Memory B cell (primary cell): Measurements from ENCODE around the gene OR5I1.
"Not testable (repeated sequence)": the region's sequence is repeated elsewhere in the genome, so short reads cannot be mapped to it uniquely, and the experiment has no call there.

Source experiments
- ATAC-seq: fragments of 150-1000 bp; cut with Tn5 transposase; 2 replicates; pipeline ENCODE4 v1.10.0; 2021; ENCODE audit warnings: low read depth, mild to moderate bottlenecking, moderate library complexity
- DNase-seq, 2 donors: peaks; one replicate each; pipeline ENCODE4 v3.0.0; 2022; ENCODE audit warnings: low spot score in 2 of 2
- H3K27ac Mint-ChIP-seq: one replicate; pipeline ENCODE4 v1.8.0; 2022; ENCODE audit warnings: mild to moderate bottlenecking, moderate library complexity, mixed read lengths
- H3K27me3 Mint-ChIP-seq: one replicate; pipeline ENCODE4 v1.8.0; 2022; ENCODE audit warnings: mixed read lengths
- H3K36me3 Mint-ChIP-seq: one replicate; pipeline ENCODE4 v1.8.0; 2022; ENCODE audit warnings: mild to moderate bottlenecking, mixed read lengths
- H3K4me1 Mint-ChIP-seq: one replicate; pipeline ENCODE4 v1.8.0; 2022; ENCODE audit warnings: mixed read lengths
- H3K4me3 Mint-ChIP-seq: one replicate; pipeline ENCODE4 v1.8.0; 2022; ENCODE audit warnings: mild to moderate bottlenecking, moderate library complexity, mixed read lengths
- H3K9me3 Mint-ChIP-seq: one replicate; pipeline ENCODE4 v1.8.0; 2022; ENCODE audit warnings: mixed read lengths

The OR5I1 gene

GRCh38 chr11:55936300-55936699 lies at the start of gene OR5I1:
TSS of gene OR5I1 (minus strand) at chr11:55936400. CDS start at chr11:55936400, 0 bp downstream.
- H3K36me3 Mint-ChIP-seq: no peaks in the 10 kb centered on the region
- H3K27ac Mint-ChIP-seq: no peak within 1 kb of the TSS
- no peaks in the 10 kb centered on the region for H3K4me1 Mint-ChIP-seq
- ATAC-seq (no peak), DNase-seq (no peak)
- no peaks in the 10 kb centered on the region for H3K27me3 Mint-ChIP-seq
- peaks cover 3% of the 10 kb centered on the region for H3K9me3 Mint-ChIP-seq
- no peak within 1 kb of the TSS for H3K4me3 Mint-ChIP-seq

- no peak for ATAC-seq
- Mint-ChIP-seq H3K27ac (no peak overlapping the region), H3K4me3 (no peak overlapping the region)
Measured at GRCh38 chr11:55970935-55971334, 34.7 kb upstream of the OR5I1 start.

GRCh38 chr11:55969845-55970244 lies 33.6 kb upstream of the OR5I1 start, which contains the start of gene OR10AG1:
TSS of gene OR10AG1 (minus strand) at chr11:55969945. CDS start at chr11:55969907, 38 bp downstream.
- no peak within 1 kb of the TSS for H3K27ac Mint-ChIP-seq
- H3K4me1 Mint-ChIP-seq: no peaks in the 10 kb centered on the region
- H3K9me3 Mint-ChIP-seq: peaks cover 7% of the 10 kb centered on the region
- H3K36me3 Mint-ChIP-seq: no peaks in the 10 kb centered on the region
- no peaks in the 10 kb centered on the region for H3K27me3 Mint-ChIP-seq
- DNase-seq (no peak), ATAC-seq (no peak)
- H3K4me3 Mint-ChIP-seq: no peak within 1 kb of the TSS

More at GRCh38 chr11:55970935-55971334, 34.7 kb upstream of the OR5I1 start:
- Mint-ChIP-seq H3K4me1 (no peaks in the 10 kb centered on the region), H3K27me3 (no peaks in the 10 kb centered on the region), H3K36me3 (no peaks in the 10 kb centered on the region), H3K9me3 (peaks cover 7% of the 10 kb centered on the region)
- no peak for DNase-seq

- no peaks in the 10 kb centered on the region for H3K4me1 Mint-ChIP-seq
- no peak overlapping the region for H3K27ac Mint-ChIP-seq
- no peaks in the 10 kb centered on the region for H3K27me3 Mint-ChIP-seq
- H3K9me3 Mint-ChIP-seq: peaks cover 7% of the 10 kb centered on the region
- no peak overlapping the region for H3K4me3 Mint-ChIP-seq
- ATAC-seq (no peak), DNase-seq (no peak)
- H3K36me3 Mint-ChIP-seq: no peaks in the 10 kb centered on the region
Measured at GRCh38 chr11:55967914-55968313, 31.7 kb upstream of the OR5I1 start.

GRCh38 chr11:55966391-55966790 lies 30.2 kb upstream of the OR5I1 start:
- no peak for DNase-seq
- Mint-ChIP-seq H3K9me3 (peaks cover 8% of the 10 kb centered on the region), H3K36me3 (no peaks in the 10 kb centered on the region), H3K4me3 (no peak overlapping the region), H3K27me3 (no peaks in the 10 kb centered on the region), H3K27ac (no peak overlapping the region), H3K4me1 (no peaks in the 10 kb centered on the region)
- ATAC-seq: no peak

GRCh38 chr11:55956521-55956920 lies 20.3 kb upstream of the OR5I1 start:
- Mint-ChIP-seq H3K27me3 (no peaks in the 10 kb centered on the region), H3K4me1 (no peaks in the 10 kb centered on the region), H3K27ac (no peak overlapping the region), H3K36me3 (no peaks in the 10 kb centered on the region), H3K4me3 (no peak overlapping the region), H3K9me3 (no peaks in the 10 kb centered on the region)
- DNase-seq (no peak), ATAC-seq (no peak)

- Mint-ChIP-seq H3K4me3 (no peak overlapping the region), H3K4me1 (no peaks in the 10 kb centered on the region), H3K36me3 (no peaks in the 10 kb centered on the region), H3K27ac (no peak overlapping the region), H3K9me3 (peaks cover 6% of the 10 kb centered on the region), H3K27me3 (no peaks in the 10 kb centered on the region)
- ATAC-seq (no peak), DNase-seq (no peak)
Measured at GRCh38 chr11:55949330-55949729, 13.1 kb upstream of the OR5I1 start.

- no peaks in the 10 kb centered on the region for H3K36me3 Mint-ChIP-seq
- DNase-seq (no peak), ATAC-seq (no peak)
- H3K27ac Mint-ChIP-seq: no peak overlapping the region
- no peaks in the 10 kb centered on the region for H3K4me1 Mint-ChIP-seq
- H3K4me3 Mint-ChIP-seq: no peak overlapping the region
- H3K9me3 Mint-ChIP-seq: no peaks in the 10 kb centered on the region
- H3K27me3 Mint-ChIP-seq: no peaks in the 10 kb centered on the region
Measured at GRCh38 chr11:55942785-55943392, 6.7 kb upstream of the OR5I1 start.

- Mint-ChIP-seq H3K27me3 (no peaks in the 10 kb centered on the region), H3K27ac (no peak overlapping the region)
- no peak for ATAC-seq
Measured at GRCh38 chr11:55920537-55920936, 15.7 kb downstream of the OR5I1 start.

GRCh38 chr11:55914482-55914881 lies 21.7 kb downstream of the OR5I1 start, which contains the start of gene OR5W2:
TSS of gene OR5W2 (minus strand) at chr11:55914582. CDS start at chr11:55914582, 0 bp downstream.
- H3K4me1 Mint-ChIP-seq: no peaks in the 10 kb centered on the region
- H3K4me3 Mint-ChIP-seq: no peak within 1 kb of the TSS
- H3K27me3 Mint-ChIP-seq: no peaks in the 10 kb centered on the region
- no peak within 1 kb of the TSS for H3K27ac Mint-ChIP-seq
- H3K36me3 Mint-ChIP-seq: no peaks in the 10 kb centered on the region
- peaks cover 4% of the 10 kb centered on the region for H3K9me3 Mint-ChIP-seq
- ATAC-seq (no peak), DNase-seq (no peak)

More at GRCh38 chr11:55920537-55920936, 15.7 kb downstream of the OR5I1 start:
- H3K4me1 Mint-ChIP-seq: no peaks in the 10 kb centered on the region
- H3K36me3 Mint-ChIP-seq: no peaks in the 10 kb centered on the region
- peaks cover 4% of the 10 kb centered on the region for H3K9me3 Mint-ChIP-seq
- H3K4me3 Mint-ChIP-seq: no peak overlapping the region
- no peak for DNase-seq

GRCh38 chr11:55902308-55902707 lies 33.9 kb downstream of the OR5I1 start:
- DNase-seq (no peak), ATAC-seq (no peak)
- Mint-ChIP-seq H3K9me3 (peaks cover 3% of the 10 kb centered on the region), H3K27ac (no peak overlapping the region), H3K36me3 (no peaks in the 10 kb centered on the region), H3K4me1 (no peaks in the 10 kb centered on the region), H3K4me3 (no peak overlapping the region), H3K27me3 (no peaks in the 10 kb centered on the region)

- Mint-ChIP-seq H3K4me1 (no peaks in the 10 kb centered on the region), H3K36me3 (no peaks in the 10 kb centered on the region), H3K27me3 (no peaks in the 10 kb centered on the region), H3K27ac (no peak overlapping the region), H3K9me3 (peaks cover 6% of the 10 kb centered on the region), H3K4me3 (no peak overlapping the region)
- no peak for ATAC-seq
- DNase-seq: no peak
Measured at GRCh38 chr11:55895216-55895615, 41.0 kb downstream of the OR5I1 start.

GRCh38 chr11:55885481-55885880 lies 50.7 kb downstream of the OR5I1 start:
- H3K27me3 Mint-ChIP-seq, ATAC-seq, DNase-seq, H3K9me3 Mint-ChIP-seq, H3K27ac Mint-ChIP-seq, H3K4me1 Mint-ChIP-seq, H3K4me3 Mint-ChIP-seq, H3K36me3 Mint-ChIP-seq: not testable (repeated sequence)
